HG03432 (cell line): ENCODE results near the gene TBX19.

Source experiments
- ATAC-seq: cut with Tn5 transposase; IDR thresholded peaks from one replicate; pipeline ENCODE4 v1.9.1; 2021; ENCODE audit warnings: mild to moderate bottlenecking, moderate library complexity; ENCODE audit not compliant: unreplicated experiment

Gene TBX19

DNA sequence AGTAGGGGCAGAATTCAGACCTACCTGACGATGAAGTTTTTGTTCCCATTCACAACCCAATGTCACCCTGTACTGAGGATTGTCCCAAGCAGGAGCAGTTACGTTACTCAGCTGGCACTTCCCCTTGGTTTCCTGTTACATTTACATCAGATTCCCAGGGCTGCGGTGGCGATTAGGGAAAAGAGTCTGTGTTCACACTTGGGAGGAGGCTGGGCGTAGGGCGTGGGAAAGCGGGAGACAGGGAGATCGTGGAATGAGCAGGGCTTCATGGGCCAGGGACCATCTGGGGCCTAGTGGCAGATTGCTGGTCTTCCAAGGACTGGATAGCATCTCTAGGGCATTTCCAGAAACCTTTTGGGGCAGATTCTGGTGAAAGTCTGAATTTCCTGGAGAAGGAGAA, 39.0 kb downstream of the TBX19 start:
- ATAC-seq = no peak

DNA sequence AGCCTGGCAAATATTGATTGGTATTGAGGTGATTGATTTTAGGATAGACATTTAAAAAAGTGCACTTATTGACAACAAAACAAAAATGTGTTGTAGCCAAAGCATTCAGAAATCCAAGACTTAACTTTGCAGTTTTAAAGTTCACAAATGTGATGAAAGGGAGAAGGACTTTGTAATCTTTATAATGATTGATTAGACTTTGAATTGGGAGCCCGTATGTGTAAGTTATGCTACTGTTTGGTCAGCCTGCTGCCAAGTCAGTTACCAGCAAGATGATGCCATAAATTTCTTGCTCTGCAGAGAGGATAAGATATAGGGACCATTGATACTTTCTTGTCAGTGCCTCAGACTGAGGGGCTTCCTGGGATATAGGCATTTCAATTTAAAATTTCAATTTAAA, 39.5 kb downstream of the TBX19 start:
- no peak for ATAC-seq

DNA sequence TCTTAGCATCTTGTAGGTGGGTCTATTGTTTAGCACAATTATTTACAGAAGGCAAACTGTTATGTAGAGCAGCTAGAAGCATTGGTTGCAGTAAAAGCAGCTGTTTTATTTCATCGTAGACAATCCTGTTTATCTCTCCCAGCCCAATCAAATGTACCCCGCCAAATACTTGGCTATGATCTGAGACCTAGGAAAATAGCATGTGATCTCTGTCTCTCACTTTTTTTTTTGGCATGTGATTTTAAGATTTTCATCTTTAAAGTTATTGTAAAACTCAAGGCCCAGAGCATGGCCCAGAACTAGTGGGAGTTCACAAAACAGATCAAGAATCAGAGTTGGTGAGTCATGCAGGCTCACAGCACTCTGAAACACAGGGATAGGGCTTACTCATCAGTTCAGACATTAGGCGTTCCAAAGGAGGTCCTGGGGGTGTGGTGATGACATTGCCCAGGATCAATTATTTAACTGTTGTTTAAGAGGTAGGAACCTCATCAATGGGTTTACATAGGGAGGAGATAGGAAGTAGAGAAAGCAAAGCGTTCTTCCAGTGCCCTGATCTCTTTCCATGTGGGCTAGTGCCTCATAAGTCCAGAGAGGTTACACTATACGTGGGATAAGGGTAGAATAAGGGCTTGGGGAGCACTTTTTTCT, 40.2 kb downstream of the TBX19 start:
- no peak for ATAC-seq

DNA sequence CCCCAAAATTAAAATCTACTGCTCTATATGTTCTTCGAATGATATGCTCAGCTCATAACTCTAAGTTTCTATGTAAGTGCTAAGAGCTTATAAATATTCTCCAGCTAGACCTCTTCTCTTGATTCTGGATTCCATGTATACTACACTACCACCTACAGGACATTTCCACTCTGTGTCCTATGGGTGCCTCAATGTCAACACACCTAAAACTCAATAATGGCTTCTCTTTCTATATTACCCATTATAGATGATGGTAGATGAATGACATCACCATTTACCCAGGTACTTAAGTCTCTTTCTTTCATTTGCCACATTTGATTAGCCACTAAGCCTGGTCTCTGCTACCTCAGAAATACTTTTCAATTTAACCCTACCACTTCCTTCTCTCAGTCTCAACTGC, 41.3 kb downstream of the TBX19 start:
- no peak for ATAC-seq

DNA sequence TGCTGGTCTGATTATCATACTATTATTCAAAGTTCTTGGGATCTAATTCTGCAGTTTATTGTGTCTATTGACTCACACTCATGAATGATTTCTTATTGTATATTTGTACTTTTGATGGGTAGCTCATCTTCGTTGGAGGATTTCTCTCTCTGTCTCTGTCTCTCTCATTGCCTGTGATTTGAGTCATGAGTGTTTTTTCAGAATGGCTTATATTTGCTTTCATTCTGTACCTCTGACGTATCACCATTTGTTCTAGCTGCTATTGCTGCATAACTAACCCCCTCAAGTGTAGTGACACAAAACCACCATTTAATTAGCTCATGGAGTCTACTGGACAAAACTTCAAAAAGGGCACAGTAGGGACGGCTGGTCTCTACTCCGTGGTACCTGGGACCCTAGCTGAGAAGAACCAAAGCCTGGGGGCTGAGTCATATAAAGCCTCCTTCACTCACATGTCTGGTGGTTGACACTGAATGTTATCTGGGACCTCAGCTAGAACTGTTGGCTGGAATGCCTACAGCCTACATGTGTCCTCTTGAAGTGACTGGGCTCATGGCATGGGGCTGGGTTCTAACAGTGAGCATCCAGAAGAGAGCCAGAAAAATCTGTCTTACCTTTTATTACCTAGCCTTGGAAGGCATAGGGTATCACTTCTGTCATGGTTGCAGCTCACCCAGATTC, 44.2 kb downstream of the TBX19 start:
- ATAC-seq = no peak

DNA sequence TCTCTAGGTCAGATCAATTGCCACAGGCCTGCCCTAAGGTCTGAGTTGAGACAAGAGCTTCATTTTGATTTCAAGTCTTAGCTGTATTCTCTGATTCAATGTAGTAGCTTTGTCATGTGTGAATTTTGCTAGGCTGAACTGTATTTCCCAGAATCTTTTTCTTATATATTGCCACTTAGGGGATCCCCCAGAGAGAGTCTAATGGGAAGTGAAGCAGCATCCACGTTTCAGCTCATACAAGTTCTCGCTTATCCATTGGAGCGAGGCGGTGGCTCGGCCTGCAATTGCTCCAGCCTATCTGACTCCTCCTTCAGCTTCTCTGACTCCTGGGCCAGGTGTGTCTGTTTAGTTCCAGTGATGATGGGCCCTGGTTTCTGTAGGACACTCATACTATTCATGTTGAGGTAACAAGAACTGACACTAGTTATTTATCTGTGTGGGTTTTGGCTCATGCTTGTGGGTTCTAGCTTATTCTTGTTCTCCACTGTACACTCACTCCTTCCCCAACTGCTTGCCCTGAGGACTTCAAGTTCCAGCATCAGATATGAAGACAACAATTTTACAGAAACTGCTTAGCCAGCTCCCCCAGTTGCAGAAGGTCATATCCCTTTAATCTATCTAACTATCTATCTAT, 48.2 kb downstream of the TBX19 start:
- no peak for ATAC-seq

DNA sequence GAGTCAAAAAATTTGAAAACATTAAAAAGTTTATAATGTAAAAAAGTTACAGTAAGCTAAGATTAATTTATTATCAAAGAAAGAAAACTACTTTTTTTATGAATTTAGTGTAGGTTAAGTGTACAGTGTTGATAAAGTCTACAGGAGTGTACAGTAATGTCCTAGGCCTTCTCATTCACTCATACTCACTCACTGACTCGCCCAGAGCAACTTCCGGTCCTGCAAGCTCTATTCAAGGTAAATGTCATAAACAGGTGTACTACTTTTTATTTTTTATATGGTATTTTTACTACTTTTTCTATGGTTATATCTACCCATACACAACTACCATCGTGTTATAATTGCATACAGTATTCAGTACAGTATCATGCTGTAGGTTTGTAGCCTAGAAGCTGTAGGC, 49.6 kb downstream of the TBX19 start:
- ATAC-seq = no peak

DNA sequence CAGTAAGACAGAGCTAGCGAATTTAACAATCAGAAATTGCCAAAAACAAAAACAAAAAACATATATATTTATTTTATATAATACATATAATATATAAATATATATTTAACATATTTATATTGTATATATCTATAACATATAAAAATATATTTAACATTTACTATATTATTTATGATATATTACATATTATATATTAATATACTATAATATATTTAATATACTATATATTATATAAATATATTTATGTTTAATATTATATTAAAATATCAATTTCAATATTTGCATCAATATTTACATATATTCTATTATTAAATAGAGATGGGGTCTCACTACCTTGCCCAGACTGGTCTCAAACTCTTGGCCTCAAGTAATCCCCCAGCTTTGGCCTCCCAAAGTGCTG, 50.9 kb downstream of the TBX19 start:
- ATAC-seq = no peak

DNA sequence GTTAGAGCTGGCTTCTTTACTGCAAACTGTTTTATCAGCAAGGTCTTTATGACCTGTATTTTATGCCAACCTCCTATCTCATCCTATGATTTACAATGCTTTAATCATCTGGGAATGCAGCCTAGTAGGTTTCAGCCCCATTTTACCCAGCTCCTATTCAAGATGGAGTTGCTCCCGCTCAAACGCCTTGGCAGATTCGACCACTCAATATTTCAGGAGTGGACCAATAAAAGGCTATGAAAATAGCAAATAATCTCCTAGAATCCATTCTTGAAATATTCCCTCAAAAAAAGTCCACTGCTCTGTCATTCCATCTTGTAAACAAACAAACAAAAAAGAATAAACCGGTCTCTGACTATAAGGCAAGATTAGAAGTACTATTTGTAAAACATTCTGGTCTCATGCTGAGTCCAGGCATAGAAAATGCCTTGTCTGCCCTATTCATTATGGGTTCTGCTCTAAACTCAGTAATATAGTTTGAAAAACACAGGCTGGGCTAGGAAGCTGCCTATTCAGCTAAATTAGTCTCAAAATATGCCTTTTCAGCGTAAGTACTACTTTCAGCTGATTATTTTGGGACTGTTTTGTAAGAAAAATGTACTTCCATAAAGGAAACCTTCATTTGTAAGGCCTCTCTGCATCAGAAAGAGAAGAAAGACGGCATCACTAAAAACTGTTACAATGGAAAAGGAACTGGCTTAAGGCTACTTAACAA, 53.0 kb downstream of the TBX19 start:
- ATAC-seq = no peak

DNA sequence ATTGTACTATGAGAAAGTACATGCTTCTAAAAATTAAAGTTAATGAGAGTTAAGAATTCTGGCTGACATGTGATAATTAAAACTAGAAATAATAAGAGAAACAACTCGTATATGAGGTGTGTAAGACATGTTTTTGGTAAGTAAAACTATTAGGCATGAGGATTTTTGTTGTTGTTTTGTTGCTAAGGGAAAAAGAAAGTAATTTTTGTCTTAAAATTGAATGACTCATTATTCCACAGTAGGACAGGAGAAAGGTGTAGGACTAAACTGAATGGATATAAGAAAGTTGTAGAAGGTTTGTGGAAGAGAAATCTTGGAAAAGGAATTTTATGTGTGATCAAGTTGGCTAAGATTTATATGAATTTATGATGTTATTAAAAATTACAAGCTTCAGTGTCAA, 54.8 kb downstream of the TBX19 start:
- no peak for ATAC-seq

DNA sequence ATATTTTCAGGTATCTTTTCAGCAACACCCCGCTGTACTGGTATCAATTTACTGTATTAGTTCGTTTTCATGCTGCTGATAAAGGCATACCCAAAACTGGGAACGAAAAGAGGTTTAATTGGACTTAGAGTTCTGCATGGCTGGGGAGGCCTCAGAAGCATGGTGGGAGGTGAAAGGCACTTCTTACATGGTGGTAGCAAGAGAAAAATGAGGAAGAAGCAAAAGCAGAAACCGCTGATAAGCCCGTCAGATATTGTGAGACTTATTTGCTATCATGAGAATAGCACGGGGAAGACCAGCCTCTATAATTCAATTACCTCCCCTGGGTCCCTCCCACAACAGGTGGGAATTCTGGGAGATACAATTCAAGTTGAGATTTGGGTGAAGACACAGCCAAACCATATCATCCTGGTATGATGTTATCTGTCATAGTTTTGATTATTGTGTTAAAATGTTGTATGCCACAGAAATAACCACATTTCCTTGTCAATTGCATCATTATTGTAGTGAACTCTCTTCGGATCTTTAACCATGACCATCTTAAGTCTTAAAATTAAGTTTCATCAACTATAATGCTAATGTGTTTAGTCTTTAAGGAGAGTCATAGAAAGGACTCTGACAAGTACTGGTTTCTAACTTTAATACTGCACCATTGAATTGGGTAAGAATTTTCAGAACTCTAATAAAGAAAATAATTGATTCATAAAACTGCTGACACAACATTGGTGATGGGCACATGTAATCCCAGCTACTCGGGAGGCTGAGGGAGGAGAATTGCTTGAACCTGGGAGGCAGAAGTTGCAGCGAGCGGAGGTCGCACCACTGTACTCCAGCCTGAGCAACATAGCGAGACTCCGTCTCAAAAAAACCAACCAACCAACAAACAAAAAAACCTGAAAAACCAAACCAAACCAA, 58.2 kb downstream of the TBX19 start:
- no peak for ATAC-seq

DNA sequence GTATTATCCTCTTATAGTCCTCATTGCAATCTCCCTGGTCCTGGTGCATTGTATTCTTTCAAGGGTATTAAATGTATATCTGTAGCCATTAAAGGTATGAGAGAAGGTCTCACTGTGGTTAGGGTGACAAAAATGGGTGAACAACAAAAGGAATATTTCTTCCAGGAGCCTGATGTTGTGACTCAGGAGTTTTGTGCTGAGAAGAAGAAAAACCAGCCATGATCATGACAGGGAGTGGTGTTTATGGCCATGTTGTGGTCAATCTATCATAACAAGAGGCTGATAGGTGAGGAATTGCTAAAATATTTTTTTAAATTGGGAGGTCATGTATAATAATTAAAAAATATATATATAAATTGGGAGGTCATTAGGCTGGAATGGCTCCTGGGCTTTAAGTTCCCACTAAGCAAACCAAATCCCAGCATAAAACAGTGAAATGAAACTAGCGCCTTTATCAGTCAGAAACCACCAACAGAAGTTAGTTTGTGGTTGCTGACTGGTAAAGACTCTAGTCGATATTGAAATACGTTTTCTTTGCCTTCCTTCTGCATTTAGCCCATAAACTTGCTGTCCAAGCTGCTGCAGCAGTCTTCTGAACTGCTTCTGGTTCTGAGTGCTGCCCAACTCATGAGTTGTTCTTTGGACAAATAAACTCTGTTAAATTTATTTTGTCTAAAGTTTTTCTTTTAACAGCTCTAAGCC, 60.3 kb downstream of the TBX19 start:
- no peak for ATAC-seq

DNA sequence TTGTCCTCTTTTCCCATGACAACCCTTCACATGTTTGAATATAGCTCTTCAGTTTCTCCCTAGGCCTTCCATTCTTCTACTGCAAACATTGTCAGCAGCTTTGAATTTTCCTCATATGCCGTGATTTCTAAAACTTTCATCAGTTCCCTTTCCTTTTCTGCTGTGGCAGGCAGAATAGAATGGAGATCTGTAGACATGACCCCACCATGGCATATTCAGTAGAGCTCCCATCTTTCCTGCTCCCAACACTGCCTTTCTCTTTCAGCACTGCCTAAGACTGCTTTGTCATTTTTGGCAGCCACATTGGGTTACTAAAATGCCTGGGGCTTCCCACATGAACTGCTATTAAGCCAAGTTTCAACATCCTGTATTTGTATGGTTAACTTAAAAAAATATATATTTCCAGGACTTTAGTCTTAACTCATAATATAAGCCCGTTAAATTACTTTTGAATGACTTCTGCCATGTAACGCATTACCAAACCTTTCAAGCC, 60.9 kb downstream of the TBX19 start:
- ATAC-seq = no peak

DNA sequence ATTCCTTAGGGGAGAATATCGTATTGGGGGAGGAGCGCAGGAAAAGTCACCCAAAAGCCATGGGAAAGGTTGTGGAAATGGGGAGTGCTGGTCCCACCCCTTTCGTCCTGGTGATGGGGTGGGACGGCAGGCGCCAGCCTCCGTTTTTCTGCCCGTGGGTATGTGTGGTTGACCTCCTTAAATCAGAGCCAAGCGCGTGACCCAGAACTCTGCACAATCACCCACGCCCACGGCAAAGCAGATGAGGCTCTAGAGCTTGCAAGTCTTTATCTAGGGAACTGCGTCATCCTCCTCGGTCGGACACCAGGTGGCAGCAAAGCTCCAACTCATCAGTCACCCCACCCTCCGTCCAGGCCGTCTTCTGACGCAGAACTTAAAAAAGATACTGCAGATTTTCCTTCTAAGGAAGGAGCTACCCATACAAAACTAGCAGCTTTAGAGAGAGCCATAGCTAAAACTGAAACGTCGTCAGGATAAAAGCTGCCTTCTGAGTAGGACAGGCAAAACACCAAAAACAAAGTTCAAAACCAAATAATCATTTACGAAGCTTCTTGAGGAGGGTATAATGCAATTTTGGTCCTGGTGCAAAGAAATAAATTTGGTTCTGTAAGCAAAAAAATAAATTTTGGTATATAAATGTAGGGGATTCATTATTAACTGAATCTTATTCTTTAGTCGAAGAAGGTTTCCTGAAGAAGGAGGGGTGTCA, 62.0 kb downstream of the TBX19 start:
- ATAC-seq = peak; percentile 92

DNA sequence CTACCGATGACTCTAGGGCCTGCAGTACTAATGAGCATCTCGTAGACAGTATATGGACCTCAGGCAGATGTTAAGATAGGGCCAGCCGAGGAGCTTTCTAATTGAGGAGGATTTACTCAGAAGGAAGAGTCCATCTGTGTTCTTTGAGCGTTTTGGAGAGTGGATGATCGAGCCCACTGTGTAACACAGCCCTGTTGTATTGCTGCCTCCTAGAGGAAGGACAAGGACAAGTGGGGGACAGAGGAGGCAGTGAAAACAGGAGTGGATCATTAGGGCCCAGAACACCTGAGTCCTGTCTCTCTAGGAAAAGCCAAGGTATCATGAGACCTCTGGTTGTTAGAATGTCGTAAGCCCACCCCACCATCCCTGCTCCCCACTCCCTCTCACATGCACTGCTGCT, 62.9 kb downstream of the TBX19 start:
- no peak for ATAC-seq

DNA sequence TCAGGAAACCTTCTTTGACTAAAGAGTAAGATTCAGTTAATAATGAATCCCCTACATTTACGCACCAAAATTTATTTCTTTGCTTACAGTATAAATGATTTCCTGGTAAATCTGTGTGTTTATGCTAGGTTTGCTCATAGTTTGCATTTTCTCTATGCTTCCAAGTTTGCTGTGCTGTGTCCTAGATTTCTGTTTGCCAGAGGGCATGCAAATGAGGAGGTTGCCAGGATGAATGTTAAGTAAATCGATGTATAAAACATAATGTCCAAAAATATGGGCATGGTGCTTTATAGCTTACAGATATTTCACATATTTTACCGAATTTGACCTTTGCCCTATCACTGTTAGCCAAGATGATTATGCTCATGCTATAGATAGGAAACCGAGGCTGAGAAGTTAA, 63.8 kb downstream of the TBX19 start:
- no peak for ATAC-seq

DNA sequence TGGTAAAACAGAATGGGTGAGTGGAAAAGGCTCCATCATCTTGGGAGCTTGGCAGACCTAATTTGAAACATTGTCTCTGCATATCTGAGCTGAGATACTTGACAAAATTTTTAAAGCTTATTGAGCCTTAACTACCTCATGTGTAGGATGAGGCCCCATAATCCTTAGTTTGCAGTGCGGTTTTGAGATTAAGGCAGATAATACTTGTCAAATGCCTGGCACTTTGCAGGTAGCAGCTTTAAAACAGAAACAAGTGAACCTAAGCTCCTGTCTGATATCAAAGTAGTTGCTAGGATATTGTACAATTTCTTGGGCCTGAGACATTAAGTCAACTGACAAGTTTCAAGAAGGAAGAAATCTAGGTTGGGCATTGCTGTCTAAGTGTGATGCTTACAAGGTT, 65.3 kb downstream of the TBX19 start:
- no peak for ATAC-seq

DNA sequence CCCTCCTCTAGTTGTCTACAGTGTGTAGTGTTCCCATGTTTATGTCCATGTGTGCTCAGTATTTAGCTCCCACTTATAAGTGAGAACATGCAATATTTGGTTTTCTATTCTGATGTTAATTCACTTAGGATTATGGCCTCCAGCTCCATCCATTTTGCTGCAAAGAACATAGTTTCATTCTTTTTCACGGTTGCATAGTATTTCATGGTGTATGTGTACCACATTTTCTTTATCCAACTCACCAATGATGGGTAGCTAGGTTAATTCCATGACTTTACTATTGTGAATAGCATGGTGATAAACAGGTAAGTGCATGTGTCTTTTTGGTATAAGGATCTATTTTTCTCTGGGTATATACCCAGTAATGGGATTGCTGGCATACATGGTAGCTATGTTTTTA, 67.0 kb downstream of the TBX19 start:
- ATAC-seq = no peak

DNA sequence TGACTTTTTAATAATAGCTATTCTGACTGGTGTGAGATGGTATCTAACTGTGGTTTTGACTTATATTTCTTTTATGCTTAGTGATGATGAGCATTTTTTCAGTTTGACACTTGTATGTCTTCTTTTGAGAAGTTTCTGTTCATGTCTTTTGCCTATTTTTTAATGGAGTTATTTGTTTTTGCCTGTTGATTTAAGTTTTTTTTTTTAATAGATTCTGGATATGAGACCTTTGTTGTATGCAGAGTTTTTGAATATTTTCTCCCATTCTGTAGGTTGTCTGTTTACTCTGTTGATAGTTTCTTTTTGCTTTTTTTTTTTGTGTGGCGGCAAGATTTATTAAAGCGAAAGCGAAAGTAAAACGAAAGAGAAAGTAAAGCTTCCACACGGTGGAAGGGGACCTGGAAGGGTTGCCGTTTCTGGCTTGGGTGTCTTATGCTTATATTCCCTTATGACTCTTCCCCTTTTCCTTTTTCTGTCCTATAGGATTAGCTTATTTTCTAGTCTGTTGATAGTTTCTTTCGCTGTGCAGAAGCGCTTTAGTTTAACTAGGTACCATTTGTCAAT, 67.6 kb downstream of the TBX19 start:
- ATAC-seq = no peak
